GM19025 (cell line): ENCODE results near the gene SCLT1.
"Not testable (repeated sequence)": the region's sequence is repeated elsewhere in the genome, so short reads cannot be mapped to it uniquely, and the experiment has no call there.

Experiments
- ATAC-seq: cut with Tn5 transposase; IDR thresholded peaks from one replicate; pipeline ENCODE4 v1.9.1; 2021; ENCODE audit warnings: mild to moderate bottlenecking, low read depth, moderate library complexity; ENCODE audit not compliant: unreplicated experiment

The SCLT1 gene

GRCh38 chr4:129093191-129093920, at the start of gene SCLT1:
TSS of gene SCLT1 (minus strand) at chr4:129093539. CDS start at chr4:129093103, 436 bp downstream.
- peak; percentile 94 for ATAC-seq

DNA sequence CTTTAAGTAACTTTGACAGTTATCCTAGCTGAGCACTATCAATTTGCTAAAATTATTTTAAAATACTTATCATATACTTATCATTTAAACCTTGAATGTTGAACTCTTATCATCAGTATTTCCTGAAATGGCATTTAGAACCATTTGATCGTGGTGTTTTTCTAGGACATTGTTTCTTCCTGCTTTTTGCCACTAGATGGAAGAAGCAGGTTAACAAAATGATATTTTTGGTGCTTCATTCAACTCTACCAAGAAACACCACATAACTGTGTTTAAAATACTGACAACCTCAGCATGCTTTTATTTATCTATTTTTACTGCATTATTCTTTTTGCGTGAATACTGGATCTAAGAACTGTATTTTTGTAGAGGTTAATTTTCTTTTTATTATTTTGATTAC, 47.2 kb upstream of the SCLT1 start:
- ATAC-seq, result no peak

DNA sequence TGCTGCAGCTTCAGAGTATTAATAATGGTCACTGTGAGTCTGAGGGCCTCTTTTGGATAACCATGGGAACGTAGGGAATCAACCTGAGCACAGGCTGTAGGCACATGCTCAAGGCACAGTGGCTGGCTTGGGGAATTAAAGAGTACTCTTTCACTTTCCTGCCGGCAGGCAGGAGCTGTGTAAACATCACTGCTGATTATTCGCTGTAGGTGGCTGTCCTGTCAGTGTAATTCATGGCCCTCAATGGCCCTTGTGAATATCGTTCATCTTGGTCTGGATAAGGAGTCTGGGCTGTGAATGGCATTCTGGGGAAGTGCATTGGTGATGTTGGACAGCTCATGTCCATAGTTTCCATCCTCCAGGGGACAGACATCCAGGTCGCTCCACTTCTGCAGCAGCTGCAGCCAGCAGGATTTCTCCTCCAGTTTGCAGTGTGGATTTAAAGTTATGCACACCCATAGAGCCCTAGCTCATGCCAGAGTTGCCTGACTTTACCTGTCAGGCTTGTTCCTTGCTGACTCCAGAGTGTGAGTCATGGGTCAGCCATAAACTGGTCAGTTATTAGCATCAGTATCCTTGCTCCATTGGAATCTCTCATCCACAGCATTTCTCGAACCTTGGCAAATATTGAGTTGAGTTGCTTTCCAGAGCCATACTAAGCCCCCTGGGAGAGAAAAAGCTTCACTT, 45.6 kb upstream of the SCLT1 start:
- no peak for ATAC-seq

- no peak for ATAC-seq
Observed at GRCh38 chr4:129136433-129136832, 43.1 kb upstream of the SCLT1 start.

GRCh38 chr4:129131343-129131742, 38.0 kb upstream of the SCLT1 start:
- ATAC-seq, result no peak

DNA sequence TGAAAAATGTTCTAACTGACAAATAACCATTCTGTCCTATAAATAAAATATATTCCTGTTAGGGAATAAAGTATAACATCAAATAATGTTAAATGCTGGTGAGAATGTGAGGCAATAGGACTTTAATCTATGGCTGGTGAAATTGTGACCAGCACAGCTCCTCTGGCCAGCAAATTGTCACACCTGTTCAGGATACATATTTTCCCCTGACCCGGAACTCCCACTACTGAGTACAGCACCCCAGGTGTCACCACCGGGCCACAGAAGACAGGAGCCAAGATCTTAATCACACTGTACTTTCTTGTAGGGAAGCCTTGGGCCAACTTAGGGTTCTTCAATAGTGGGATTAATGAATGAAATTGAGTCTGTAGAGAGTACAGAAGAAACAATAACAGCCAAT, 35.8 kb upstream of the SCLT1 start:
- ATAC-seq, result no peak

GRCh38 chr4:129126614-129127013, 33.3 kb upstream of the SCLT1 start:
- ATAC-seq, result not testable (repeated sequence)

DNA sequence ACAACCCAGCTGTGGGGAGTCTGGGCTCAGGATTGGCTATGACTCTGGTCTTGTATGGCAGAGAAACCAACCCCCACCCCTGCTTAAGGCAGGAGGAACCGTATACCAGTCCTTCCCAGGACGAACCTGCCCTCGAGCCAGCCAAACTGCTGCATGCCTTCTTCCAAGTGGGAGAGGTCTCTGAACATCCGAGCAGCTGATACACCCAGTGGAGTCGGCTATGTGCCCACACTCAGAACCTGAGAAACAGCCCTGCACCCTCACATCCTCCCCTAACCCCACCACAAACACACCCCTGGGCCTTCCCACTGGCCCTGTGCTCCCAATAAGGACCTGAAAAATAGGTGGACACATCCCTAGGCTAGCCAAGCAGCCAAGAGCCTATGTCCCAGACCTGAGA, 24.4 kb upstream of the SCLT1 start:
- no peak for ATAC-seq

DNA sequence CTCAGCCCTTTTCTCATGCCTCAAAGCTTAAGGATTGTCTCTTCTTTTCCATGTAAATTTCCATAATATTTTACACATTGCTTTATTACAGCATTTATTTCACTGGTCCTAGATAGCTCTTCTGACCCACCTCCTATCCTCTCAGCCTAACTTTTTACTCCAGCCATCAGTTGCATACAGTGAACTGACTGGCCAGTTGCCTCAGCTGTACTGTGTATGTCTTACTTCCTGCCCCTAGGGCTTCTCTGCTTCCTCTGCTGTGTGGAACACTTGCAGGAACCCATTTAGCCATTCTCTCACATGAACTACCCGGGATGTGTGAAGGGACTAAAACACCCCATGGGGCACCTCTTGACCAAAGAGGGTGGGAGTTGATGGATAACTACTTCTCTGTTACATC, 20.6 kb upstream of the SCLT1 start:
- ATAC-seq, result no peak

DNA sequence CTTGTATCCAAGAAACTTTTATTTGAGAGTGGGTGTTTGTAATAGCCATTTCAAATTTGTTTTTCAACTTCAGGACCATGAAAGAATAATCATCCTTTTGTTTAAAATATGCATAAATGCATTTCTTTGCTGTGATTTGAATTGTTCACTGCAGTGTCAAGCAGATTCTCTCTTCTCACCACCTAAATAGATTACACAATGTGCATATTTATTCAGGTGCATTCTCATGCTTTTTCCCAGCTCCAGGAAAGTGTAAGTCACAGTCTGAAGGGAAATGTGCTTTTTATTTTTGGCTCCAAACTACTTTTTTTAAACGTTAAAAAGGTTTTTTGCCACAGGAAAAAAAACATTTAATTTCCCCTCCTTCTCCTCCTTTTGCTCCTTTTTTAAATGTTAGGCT, 20.1 kb upstream of the SCLT1 start:
- no peak for ATAC-seq

DNA sequence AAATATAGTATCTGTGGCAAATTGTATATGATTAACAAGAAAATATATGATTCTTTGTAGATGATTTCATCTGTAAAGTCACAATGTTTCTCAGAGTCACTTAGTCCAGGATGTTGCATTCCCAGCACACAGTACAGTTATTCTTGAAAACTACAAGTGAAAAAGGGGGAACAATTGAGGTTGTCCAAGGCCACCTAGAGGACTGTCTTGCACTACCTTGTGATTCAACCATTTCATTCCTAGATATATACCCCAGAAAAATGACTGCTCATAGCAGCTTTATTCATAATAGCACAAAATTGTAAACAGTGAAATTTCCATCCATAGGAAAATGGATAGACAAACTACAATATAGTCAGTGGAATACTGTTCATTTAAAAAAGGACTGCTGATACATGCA, 18.6 kb upstream of the SCLT1 start:
- no peak for ATAC-seq

DNA sequence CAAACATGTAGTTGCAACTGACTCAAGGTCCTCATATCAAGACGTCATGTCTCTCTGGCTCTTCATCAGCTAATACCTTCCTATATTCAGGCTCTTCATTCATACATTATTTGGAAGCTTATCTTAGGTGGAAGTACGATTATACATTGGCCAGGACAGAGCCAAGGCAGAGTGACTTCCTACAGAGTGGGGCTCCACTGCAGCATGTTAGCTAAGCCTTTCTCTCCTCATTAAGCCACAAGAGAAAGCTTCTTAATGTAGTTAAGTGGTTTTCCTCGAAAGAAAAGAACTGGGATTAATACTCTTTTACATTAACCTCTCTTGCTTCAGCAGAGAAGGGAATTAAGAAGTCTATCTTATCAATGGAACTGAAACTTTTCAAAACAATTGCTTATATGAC, 17.6 kb upstream of the SCLT1 start:
- no peak for ATAC-seq

DNA sequence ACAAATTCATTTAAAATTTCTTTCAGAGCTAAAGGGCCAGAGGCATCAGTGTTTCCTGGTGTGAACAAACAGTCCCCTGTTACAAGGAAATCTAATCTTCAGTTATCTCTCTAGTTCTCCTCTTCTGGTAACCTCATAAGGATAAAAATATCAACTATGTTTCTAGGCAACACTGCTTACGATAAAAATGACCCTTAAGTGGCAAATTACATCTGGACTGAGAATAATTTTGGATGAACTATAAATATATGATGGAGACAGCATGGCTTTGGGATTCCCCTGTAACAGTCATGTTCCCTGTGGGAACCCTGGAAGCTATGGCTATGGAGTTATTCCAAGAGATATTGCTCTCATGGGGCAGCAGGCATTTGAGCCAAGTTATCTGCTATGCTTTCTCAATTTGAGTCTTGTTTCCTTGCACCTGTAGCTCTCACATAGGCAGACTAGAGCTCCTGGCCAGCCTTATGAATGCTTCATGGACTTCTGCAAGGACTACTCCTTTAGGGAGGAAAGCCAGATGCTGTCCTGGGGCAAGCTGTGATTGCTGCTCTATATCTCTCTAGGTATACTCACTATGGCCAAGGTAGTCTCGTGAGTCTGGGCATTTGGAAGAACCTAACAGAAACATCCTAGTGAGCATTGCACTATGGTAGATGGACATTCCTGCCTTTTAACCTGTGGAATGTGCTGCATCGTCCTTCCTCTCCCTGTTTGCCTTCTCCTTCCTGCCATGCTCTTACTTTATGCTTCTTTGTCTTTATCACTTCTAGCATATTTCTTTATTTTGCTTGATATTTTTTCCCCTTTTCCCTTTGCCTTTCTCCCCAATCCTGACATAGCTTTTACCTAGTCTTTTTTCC, 16.9 kb upstream of the SCLT1 start:
- no peak for ATAC-seq

GRCh38 chr4:129098531-129099001, 5.2 kb upstream of the SCLT1 start:
- ATAC-seq, result no peak

DNA sequence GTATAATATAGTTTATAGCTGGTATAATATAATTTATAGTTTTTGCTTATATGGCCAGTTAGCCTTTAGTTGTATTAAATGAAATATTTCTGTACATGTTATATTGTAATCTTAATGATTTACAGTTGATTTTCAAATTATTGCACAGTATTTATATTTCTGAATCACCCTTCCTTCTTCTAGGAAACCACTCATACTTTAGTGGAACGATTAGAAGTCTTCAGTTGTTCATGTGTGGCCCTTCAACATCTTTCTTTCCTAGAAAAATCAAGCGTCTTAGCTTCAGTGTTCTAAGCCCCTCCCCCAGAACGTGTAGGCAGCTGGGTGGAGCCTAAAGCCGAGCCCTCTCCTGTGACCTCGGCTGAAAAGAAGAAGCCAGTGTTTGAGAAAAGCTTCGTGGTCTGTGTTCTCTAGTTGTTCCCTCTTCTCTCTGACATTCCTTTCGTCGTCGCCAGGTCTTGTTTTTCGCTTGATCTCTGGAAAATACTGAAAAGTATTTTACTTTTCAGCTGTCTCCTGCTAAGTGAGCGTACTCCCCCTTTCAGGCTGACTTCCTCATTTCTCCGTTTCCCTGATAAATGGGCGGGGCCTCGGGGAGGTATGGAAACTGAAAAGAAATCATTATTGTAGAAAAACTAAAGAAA, 2.6 kb upstream of the SCLT1 start, which contains the start of gene C4orf33:
C4orf33 (plus strand) TSS at position 342 of the 644 bp plus-strand sequence. CDS start 6,459 bp downstream, outside the sequence.
- ATAC-seq, result peak; percentile 29

DNA sequence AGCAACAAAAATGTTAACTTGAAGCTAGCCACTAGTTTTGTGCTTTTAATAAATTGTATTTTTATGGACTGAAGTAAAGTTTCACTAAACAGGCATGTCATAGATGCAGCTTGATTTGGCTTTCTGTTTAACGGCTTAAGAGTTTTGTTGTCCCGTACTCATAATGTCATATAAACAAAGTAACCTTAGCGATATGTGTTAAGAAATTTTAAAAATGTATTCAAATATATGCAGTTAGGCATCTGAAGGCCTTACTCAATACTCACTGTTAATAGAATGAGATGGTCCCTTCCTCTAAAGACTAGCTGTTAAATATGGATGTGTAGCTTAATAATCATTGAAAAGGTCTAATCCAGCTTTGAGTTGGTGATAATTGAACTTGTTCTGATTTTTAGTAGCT, 1.0 kb upstream of the SCLT1 start:
- no peak for ATAC-seq

DNA sequence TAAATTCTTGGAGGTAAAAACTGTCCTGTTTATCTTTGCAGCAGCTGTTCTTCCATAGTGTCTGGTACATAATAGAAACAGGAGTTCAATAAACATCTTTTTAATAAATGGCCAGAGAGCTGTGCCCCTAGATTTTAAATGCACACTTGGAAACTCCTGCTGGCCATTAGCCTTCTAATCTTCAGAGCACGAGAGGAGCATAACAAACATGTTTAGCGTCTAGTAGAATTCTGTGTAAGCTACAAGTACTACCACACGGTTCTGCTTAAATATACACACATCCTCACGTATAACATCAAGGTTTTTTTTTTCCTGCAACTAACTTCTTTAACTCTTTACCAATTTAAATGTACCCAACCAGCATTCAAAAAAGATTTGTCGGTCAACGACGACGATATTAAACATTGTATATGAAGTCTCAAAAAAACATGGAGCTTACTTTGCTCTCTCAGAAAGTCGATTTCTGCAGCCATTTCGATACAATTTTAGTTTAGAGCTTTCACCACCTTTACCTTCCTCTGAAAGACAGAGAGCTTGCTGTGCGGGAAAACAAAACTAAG, 628 bp downstream of the SCLT1 start:
- ATAC-seq, result no peak

GRCh38 chr4:129087516-129087915, 5.8 kb downstream of the SCLT1 start:
- ATAC-seq, result no peak

DNA sequence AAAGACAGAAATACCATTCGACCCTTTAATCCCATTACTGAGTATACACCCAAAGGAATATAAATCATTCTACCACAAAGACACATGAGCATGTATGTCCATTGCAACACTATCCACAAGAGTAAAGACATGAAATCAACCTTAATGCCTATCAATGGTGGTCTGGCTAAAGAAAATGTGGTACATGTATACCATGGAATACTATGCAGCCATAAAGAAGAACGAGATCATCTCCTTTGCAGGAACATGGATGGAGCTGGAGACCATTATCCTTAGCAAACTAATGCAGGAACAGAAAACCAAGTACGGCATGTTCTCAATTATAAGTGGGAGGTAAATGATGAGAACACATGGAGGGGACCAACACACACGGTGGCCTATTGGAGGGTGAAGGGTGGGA, 7.9 kb downstream of the SCLT1 start:
- no peak for ATAC-seq

GRCh38 chr4:129082302-129082701, 11.0 kb downstream of the SCLT1 start:
- ATAC-seq, result no peak
